ENCODE data around the gene FYB1. TPM values are rescaled to one million over a fixed set of nuclear protein-coding genes. Genes with fewer than 3 reads are reported as not detected.

FYB1 gene
- polyA plus RNA-seq, 1 experiment: 0.01 TPM

GRCh38 chr5:39167141-39167971 lies 52.0 kb downstream of the FYB1 start:
- no peak for TF ChIP-seq CTCF (IDR thresholded peaks at IDR 0.05; ENCODE audit: low read depth, low read length)
- Histone ChIP-seq H3K9me3 (ENCODE audit: control insufficient read depth, insufficient read depth, low read length) (no peaks in the 10 kb centered on the region; the same call in 1 of the 2 replicates), H3K27ac (ENCODE audit: low read depth, low read length) (no peak overlapping the region), H3K27me3 (ENCODE audit: control insufficient read depth, insufficient read depth, low read length) (no peaks in the 10 kb centered on the region), H3K4me3 (ENCODE audit: low read depth, low read length) (no peak overlapping the region)
- ChIA-PET POLR2A (interaction anchor here (0.6 kb wide), 1 partner anchor 205 kb away, joined by 3 read pairs; no protein-coding TSS in a partner anchor), CTCF (no interaction called here)
- DNase-seq (ENCODE audit: low read depth, low spot score): no peak

DNA sequence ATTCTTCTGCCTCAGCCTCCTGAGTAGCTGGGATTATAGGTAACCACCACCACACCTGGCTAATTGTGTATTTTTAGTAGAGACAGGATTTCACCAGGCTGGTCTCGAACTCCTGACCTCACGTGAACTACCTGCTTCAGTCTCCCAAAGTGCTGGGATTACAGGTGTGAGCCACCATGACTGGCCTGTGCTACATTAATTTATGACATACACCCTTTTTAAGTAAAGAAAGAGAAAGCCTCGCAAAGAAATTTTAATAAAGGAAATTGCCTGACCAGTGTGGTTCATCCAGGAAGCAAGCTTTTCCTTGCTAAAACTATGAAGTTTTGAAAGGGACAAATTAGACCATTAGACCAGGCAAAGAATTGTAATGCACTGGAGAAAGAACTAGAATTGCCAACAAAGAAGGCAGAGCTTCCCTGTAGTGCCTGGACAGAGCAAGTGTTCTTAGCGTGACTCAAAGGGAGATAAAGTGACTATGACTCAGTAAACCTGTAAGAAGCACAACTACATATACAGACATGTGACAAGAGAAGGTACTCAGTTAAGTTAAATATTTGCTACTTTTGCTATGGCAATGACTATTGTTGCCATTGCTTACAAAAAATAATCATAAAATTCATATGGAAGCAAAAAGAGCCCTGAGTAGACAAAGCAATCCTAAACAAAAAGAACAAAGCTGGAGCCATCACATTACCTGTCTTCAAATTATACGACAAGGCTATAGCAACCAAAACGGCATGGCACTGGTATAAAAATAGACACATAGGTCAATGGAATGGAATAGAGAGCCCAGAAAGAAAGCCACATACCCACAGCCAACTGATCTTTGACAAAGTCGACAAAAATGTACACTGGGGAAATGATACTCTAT lies 54.6 kb downstream of the FYB1 start:
- ChIA-PET POLR2A (no interaction called here), CTCF (interaction anchor here (1.1 kb wide), 1 partner anchor 17 kb away, joined by 3 read pairs; no protein-coding TSS in a partner anchor)
- Histone ChIP-seq H3K9me3 (ENCODE audit: control insufficient read depth, insufficient read depth, low read length) (no peaks in the 10 kb centered on the region), H3K27ac (ENCODE audit: low read depth, low read length) (no peak overlapping the region), H3K4me3 (ENCODE audit: low read depth, low read length) (no peak overlapping the region), H3K27me3 (ENCODE audit: control insufficient read depth, insufficient read depth, low read length) (no peaks in the 10 kb centered on the region)
- TF ChIP-seq CTCF (IDR thresholded peaks at IDR 0.05; ENCODE audit: low read depth, low read length): no peak
- no peak for DNase-seq (ENCODE audit: low read depth, low spot score)

DNA sequence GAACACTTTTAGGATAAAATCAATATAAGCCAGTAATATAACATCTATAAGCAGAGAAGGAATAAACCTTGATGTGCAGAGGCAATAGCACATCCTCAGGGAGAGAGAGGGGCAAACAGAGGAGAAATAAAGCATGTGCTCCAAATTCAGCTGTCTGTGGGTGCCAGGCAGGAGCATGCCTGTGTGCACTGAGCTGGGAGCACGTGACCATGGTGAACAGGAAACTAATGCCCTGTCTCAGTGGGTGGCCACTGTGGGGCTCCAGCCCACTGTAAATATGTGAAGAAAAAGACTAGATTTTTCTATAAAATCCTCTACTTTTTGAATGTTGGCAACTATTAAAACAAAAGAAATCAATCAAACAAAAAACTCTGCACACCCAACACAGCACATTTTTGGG lies 55.3 kb downstream of the FYB1 start:
- no peaks in the 10 kb centered on the region for H3K27me3 ChIP-seq (ENCODE audit: control insufficient read depth, insufficient read depth, low read length)
- no peak for DNase-seq (ENCODE audit: low read depth, low spot score)
- ChIA-PET CTCF (no interaction called here), POLR2A (no interaction called here)
- H3K4me3 ChIP-seq (ENCODE audit: low read depth, low read length): no peak overlapping the region
- no peak overlapping the region for H3K27ac ChIP-seq (ENCODE audit: low read depth, low read length)
- TF ChIP-seq CTCF (IDR thresholded peaks at IDR 0.05; ENCODE audit: low read depth, low read length): no peak
- H3K9me3 ChIP-seq (ENCODE audit: control insufficient read depth, insufficient read depth, low read length): no peaks in the 10 kb centered on the region

DNA sequence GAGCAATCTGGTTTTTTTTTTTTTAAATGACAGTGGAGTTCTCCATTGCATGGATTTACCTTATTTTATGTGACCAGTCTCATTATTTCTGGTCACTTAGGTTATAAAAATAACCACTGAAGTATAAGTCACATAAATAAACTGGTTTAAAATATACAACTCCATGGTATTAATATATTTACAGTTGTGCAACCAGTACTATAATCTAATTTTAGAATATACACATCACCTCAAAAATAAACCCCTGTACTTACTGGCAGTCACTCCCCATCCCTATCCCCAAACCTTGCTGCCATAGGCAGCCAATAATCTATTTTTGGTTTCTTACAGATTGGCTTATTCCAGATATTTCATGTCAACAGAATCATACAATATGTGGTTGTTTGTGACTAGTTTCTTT lies 57.8 kb downstream of the FYB1 start:
- no peak for TF ChIP-seq CTCF (IDR thresholded peaks at IDR 0.05; ENCODE audit: low read depth, low read length)
- H3K4me3 ChIP-seq (ENCODE audit: low read depth, low read length): no peak overlapping the region
- DNase-seq (ENCODE audit: low read depth, low spot score): no peak
- ChIA-PET POLR2A (no interaction called here), CTCF (no interaction called here)
- H3K27ac ChIP-seq (ENCODE audit: low read depth, low read length): no peak overlapping the region
- H3K9me3 ChIP-seq (ENCODE audit: control insufficient read depth, insufficient read depth, low read length): no peaks in the 10 kb centered on the region
- H3K27me3 ChIP-seq (ENCODE audit: control insufficient read depth, insufficient read depth, low read length): no peaks in the 10 kb centered on the region

Measured in AG04450 (cell line).